H1 (cell line): ENCODE data around the gene FIZ1. TPM values are rescaled to one million over a fixed set of nuclear protein-coding genes. Genes with fewer than 3 reads are reported as not detected.
A peak's percentile ranks its signal among the peaks of the same experiment; 100 is the strongest.

Experiments used
- CTCF ChIA-PET: fragments of 300-600 bp; sonication (Branson Sonifier 250); formaldehyde crosslinking; loops from one replicate; lab custom pipeline; 2021; ENCODE audit not compliant: partially characterized antibody; lab: Charles Lee
- POLR2A ChIA-PET: fragments of 300-600 bp; sonication (Branson Sonifier 250); formaldehyde crosslinking; loops from one replicate; lab custom pipeline; 2021; ENCODE audit warnings: inconsistent platforms; ENCODE audit not compliant: partially characterized antibody; lab: Charles Lee
- DNase-seq, 2 experiments: peaks; one replicate each; pipeline versions ENCODE4 v3.0.0 to v3.0.0-alpha.2; 2010 to 2022; ENCODE audit warnings: low spot score in 2 of 2, low read depth in 1 of 2, mixed read lengths in 1 of 2
- FAIRE-seq: peaks from 2 replicates; lab custom pipeline; 2011; peaks lifted over from hg19 to GRCh38; lab: Jason Lieb, UNC
- H2AFZ ChIP-seq: 2 replicates; pipeline ENCODE4 v1.8.1; 2012; ENCODE audit warnings: low read length, inconsistent platforms
- H2AK5ac ChIP-seq: 2 replicates; pipeline ENCODE4 v1.6.1; 2013; ENCODE audit warnings: low read depth, low read length
- H2BK120ac ChIP-seq: replicated peaks from 2 replicates; pipeline ENCODE3; 2013; ENCODE audit warnings: low read depth, low read length, inconsistent platforms
- H2BK12ac ChIP-seq: 2 replicates; pipeline ENCODE4 v1.6.1; 2013; ENCODE audit warnings: low read depth, low read length
- H2BK15ac ChIP-seq: 2 replicates; pipeline ENCODE4 v1.6.1; 2013; ENCODE audit warnings: low read length
- H2BK20ac ChIP-seq: 2 replicates; pipeline ENCODE4 v1.6.1; 2013; ENCODE audit warnings: low read length
- H2BK5ac ChIP-seq: 2 replicates; pipeline ENCODE4 v1.6.1; 2013; ENCODE audit warnings: low read depth, low read length
- H3K14ac ChIP-seq: 2 replicates; pipeline ENCODE4 v1.6.1; 2013; ENCODE audit warnings: inconsistent platforms; ENCODE audit not compliant: insufficient read length
- H3K18ac ChIP-seq: 2 replicates; pipeline ENCODE4 v1.6.1; 2013; ENCODE audit warnings: low read length; ENCODE audit errors: extremely low read depth
- H3K23ac ChIP-seq: 2 replicates; pipeline ENCODE4 v1.6.1; 2013; ENCODE audit warnings: inconsistent platforms; ENCODE audit not compliant: insufficient read length
- H3K23me2 ChIP-seq: 2 replicates; pipeline ENCODE4 v1.6.1; 2013; ENCODE audit warnings: low read depth, low read length
- H3K27ac ChIP-seq: 2 replicates; pipeline ENCODE4 v1.6.1; 2011; ENCODE audit warnings: low read depth, low read length, inconsistent platforms
- H3K27me3 ChIP-seq, 4 experiments: replicated peaks in 1 of 4; 1 replicate in 1 of 4; 2 replicates in 3 of 4; pipeline versions ENCODE4 v1.6.1 to v1.8.1; 2011 to 2013; ENCODE audit warnings: low read length in 3 of 4, mild to moderate bottlenecking in 3 of 4, inconsistent platforms in 2 of 4, mixed read lengths in 2 of 4, moderate library complexity in 1 of 4; ENCODE audit not compliant: control insufficient read depth in 3 of 4, insufficient read depth in 3 of 4; ENCODE audit errors: extremely low read depth in 1 of 4
- H3K36me3 ChIP-seq, 4 experiments: 2 replicates each; pipeline versions ENCODE4 v1.6.1 to v1.8.1; 2011 to 2013; ENCODE audit warnings: mild to moderate bottlenecking in 4 of 4, low read length in 3 of 4, moderate library complexity in 2 of 4, control low read depth in 1 of 4, inconsistent platforms in 1 of 4; ENCODE audit not compliant: insufficient read depth in 4 of 4, control insufficient read depth in 2 of 4
- H3K4ac ChIP-seq: replicated peaks from 2 replicates; pipeline ENCODE3; 2013; ENCODE audit warnings: low read length, low read depth, mixed read lengths, inconsistent platforms; ENCODE audit not compliant: insufficient read length
- H3K4me1 ChIP-seq, 4 experiments: replicated peaks in 1 of 4; 1 replicate in 1 of 4; 2 replicates in 3 of 4; pipeline versions ENCODE4 v1.6.1 to v1.8.1; 2011 to 2013; ENCODE audit warnings: low read length in 3 of 4, inconsistent platforms in 2 of 4, mixed read lengths in 1 of 4; ENCODE audit not compliant: insufficient read depth in 4 of 4, control insufficient read depth in 3 of 4
- H3K4me2 ChIP-seq, 2 experiments: 2 replicates each; pipeline versions ENCODE4 v1.6.1 to v1.8.1; 2011 to 2013; ENCODE audit warnings: low read depth in 2 of 2, low read length in 2 of 2, control low read depth in 1 of 2, inconsistent platforms in 1 of 2, mild to moderate bottlenecking in 1 of 2; ENCODE audit not compliant: insufficient read depth in 1 of 2
- H3K4me3 ChIP-seq, 4 experiments: fragments of 200-600, 300-600 bp in 1 of 4; sonication (generic), shearing (Covaris generic), sonication (Bioruptor Twin) in 1 of 4; 2 replicates each; pipeline versions ENCODE4 v1.5.1 to v1.8.1; 2011 to 2016; ENCODE audit warnings: low read length in 4 of 4, low read depth in 3 of 4, control low read depth in 2 of 4, inconsistent platforms in 2 of 4, mild to moderate bottlenecking in 2 of 4, mixed read lengths in 1 of 4, moderate library complexity in 1 of 4; ENCODE audit not compliant: insufficient read depth in 2 of 4; ENCODE audit errors: extremely low read depth in 1 of 4
- H3K56ac ChIP-seq: replicated peaks from 2 replicates; pipeline ENCODE3; 2013; ENCODE audit warnings: low read depth, mild to moderate bottlenecking, mixed read lengths, low read length, inconsistent platforms; ENCODE audit not compliant: insufficient read length
- H3K79me1 ChIP-seq: 2 replicates; pipeline ENCODE4 v1.6.1; 2013; ENCODE audit warnings: low read depth, low read length, control low read depth
- H3K79me2 ChIP-seq, 2 experiments: 2 replicates each; pipeline versions ENCODE4 v1.6.1 to v1.8.1; 2012 to 2013; ENCODE audit warnings: low read length in 2 of 2, mild to moderate bottlenecking in 2 of 2, inconsistent platforms in 1 of 2; ENCODE audit not compliant: insufficient read depth in 2 of 2, control insufficient read depth in 1 of 2
- H3K9ac ChIP-seq, 4 experiments: replicated peaks in 1 of 4; 1 replicate in 1 of 4; 2 replicates in 3 of 4; pipeline versions ENCODE4 v1.6.1 to v1.8.1; 2011 to 2013; ENCODE audit warnings: low read depth in 3 of 4, low read length in 3 of 4, control low read depth in 2 of 4, mild to moderate bottlenecking in 2 of 4, moderate library complexity in 2 of 4, inconsistent platforms in 1 of 4; ENCODE audit errors: extremely low read depth in 1 of 4
- H3K9me3 ChIP-seq, 2 experiments: 2 replicates each; pipeline versions ENCODE4 v1.6.1 to v1.8.1; 2012 to 2013; ENCODE audit warnings: mild to moderate bottlenecking in 2 of 2, moderate library complexity in 2 of 2, control low read depth in 1 of 2, inconsistent platforms in 1 of 2, low read depth in 1 of 2, low read length in 1 of 2, mixed read lengths in 1 of 2; ENCODE audit not compliant: insufficient read depth in 2 of 2
- H4K20me1 ChIP-seq, 2 experiments: replicated peaks in 1 of 2; 2 replicates each; pipeline versions ENCODE3 to v1.8.1; 2011 to 2013; ENCODE audit warnings: inconsistent platforms in 2 of 2, low read length in 2 of 2, mild to moderate bottlenecking in 1 of 2; ENCODE audit not compliant: insufficient read depth in 2 of 2, control insufficient read depth in 1 of 2
- H4K5ac ChIP-seq: 2 replicates; pipeline ENCODE4 v1.6.1; 2013; ENCODE audit warnings: low read length, low read depth, mixed read lengths, inconsistent platforms; ENCODE audit not compliant: insufficient read length
- H4K8ac ChIP-seq: 2 replicates; pipeline ENCODE4 v1.8.0; 2013; ENCODE audit warnings: mild to moderate bottlenecking, moderate library complexity, low read length, inconsistent platforms; ENCODE audit not compliant: insufficient read depth; ENCODE audit errors: extremely low read depth
- H4K91ac ChIP-seq: replicated peaks from 2 replicates; pipeline ENCODE3; 2013; ENCODE audit warnings: low read length, mixed read lengths, inconsistent platforms; ENCODE audit not compliant: insufficient read length
- KDM5A ChIP-seq: fragments of 200-600 bp; IDR thresholded peaks from 2 replicates; pipeline ENCODE4 v1.7.1; 2012; ENCODE audit warnings: mild to moderate bottlenecking, low read length, inconsistent platforms, mixed read lengths
- MAFK ChIP-seq: IDR thresholded peaks from 2 replicates; pipeline ENCODE4 v1.6.1; 2012; ENCODE audit warnings: low read depth, mild to moderate bottlenecking, improper control_type of control experiment, low read length
- MAX ChIP-seq: IDR thresholded peaks from 2 replicates; pipeline ENCODE4 v1.6.1; 2012; ENCODE audit warnings: inconsistent platforms
- POU5F1 ChIP-seq: IDR thresholded peaks from 2 replicates; pipeline ENCODE4 v1.6.1; 2011; ENCODE audit warnings: low read depth, mild to moderate bottlenecking, low read length, moderate library complexity
- WGBS, 2 experiments: shearing (Covaris generic) in 1 of 2; methylation state at CpG; one replicate each; pipeline versions ENCODE4 v1.1.6 to v1.1.7; 2013 to 2015; ENCODE audit warnings: low lambda C conversion rate in 2 of 2, mixed read lengths in 2 of 2, inconsistent platforms in 1 of 2, low coverage in 1 of 2, missing lambda C conversion rate in 1 of 2; ENCODE audit not compliant: insufficient replicate concordance in 2 of 2, insufficient coverage in 1 of 2, insufficient read length in 1 of 2; ENCODE audit errors: extremely low coverage in 1 of 2, missing lambda C conversion rate in 1 of 2; 5-methylcytosine and 5-hydroxymethylcytosine counted together
- polyA plus RNA-seq, 7 experiments: library from polyadenylated mRNA; depleted of rRNA in 3 of 7; stranded (reverse) in 5 of 7; unstranded in 2 of 7; fragments of >200 nt in 5 of 7; fragments of 200-250 nt in 2 of 7; gene quantifications; 1 replicate in 5 of 7; 2 replicates in 1 of 7; 4 replicates in 1 of 7; pipeline versions ENCODE4 v1.2.1 to v1.2.3, GENCODE V29; 2011 to 2013; ENCODE audit warnings: missing spikeins in 2 of 7, mixed read lengths in 2 of 7
- total RNA-seq: library from RNA; stranded (reverse); fragmentation: NEBNext Ultra II Directional; extraction: Animal tissue kit (Norgen Biotek cat#: 25700); gene quantifications from 2 replicates; pipeline ENCODE4 v1.2.1, GENCODE V29; 2021

The FIZ1 gene
- total and polyA plus RNA-seq, 2 of the 8 experiments (the other 6 are each of a cell fraction or from before 2014, with no cell fraction given), result 9.1 to 18.5 TPM

GRCh38 chr19:55597501-55597921, 1.8 kb downstream of the FIZ1 start:
- no peak for FAIRE-seq
- Histone ChIP-seq H3K4me3 (no peak overlapping the region), H3K27ac (no peak overlapping the region)

More at GRCh38 chr19:55597501-55597921, 1.8 kb downstream of the FIZ1 start:
- ChIA-PET POLR2A (interaction anchor here (0.6 to 3.7 kb wide), 11 partner anchors 10 to 1562 kb away, joined by 3 to 42 read pairs (median 9); partner anchors contain the start of genes NAT14, UBE2S, ZNF579 and ZNF784), CTCF (interaction anchor here (2.6 to 2.7 kb wide), 2 partner anchors 9 to 35 kb away, joined by 10 to 12 read pairs; partner anchors contain the start of gene ZNF865)
- no peak overlapping the region for H3K4ac ChIP-seq
- no peak overlapping the region for H4K5ac ChIP-seq
- no peak overlapping the region for H2BK5ac ChIP-seq
- TF ChIP-seq KDM5A (no peak), POU5F1 (no peak), MAFK (no peak), MAX (no peak)
- no peak overlapping the region for H2BK20ac ChIP-seq
- H3K4me2 ChIP-seq, result peak overlapping the region in 1 of 2 experiments; percentile 72; a peak in 2 of 4 replicates
- no peak overlapping the region for H3K23ac ChIP-seq
- no peaks in the 10 kb centered on the region for H3K9me3 ChIP-seq
- 94% methylated on average over 26 of the region's 30 CpGs; no CpG with 5 or more reads in 1 of the 2 experiments for WGBS, 2 experiments
- no peak overlapping the region for H2BK12ac ChIP-seq
- H3K23me2 ChIP-seq, result peaks cover 10% of the 10 kb centered on the region; the same call in 1 of the 2 replicates
- no peak overlapping the region for H2AFZ ChIP-seq
- no peak overlapping the region for H4K8ac ChIP-seq
- H4K91ac ChIP-seq, result peak overlapping the region; percentile 57
- peaks cover 0 to 9% (median 5%) of the 10 kb centered on the region in 4 experiments; a peak in 4 of 7 replicates for H3K4me1 ChIP-seq
- no peak overlapping the region for H2BK120ac ChIP-seq
- H3K79me2 ChIP-seq, result peaks cover 0 to 3% of the 10 kb centered on the region in 2 experiments; a peak in 2 of 4 replicates
- peak overlapping the region; percentile 46; the same call in 1 of the 2 replicates for H2BK15ac ChIP-seq
- peaks cover 0 to 2% of the 10 kb centered on the region in 2 experiments for H4K20me1 ChIP-seq
- no peak for DNase-seq
- H3K14ac ChIP-seq, result no peak overlapping the region
- H2AK5ac ChIP-seq, result no peak overlapping the region
- no peak overlapping the region for H3K56ac ChIP-seq
- H3K27me3 ChIP-seq, result peaks cover 0 to 2% (median 0%) of the 10 kb centered on the region in 4 experiments; a peak in 1 of 7 replicates
- H3K79me1 ChIP-seq, result peaks cover 3% of the 10 kb centered on the region
- no peak overlapping the region for H3K18ac ChIP-seq
- H3K9ac ChIP-seq, result no peak overlapping the region
- peaks cover 0 to 10% (median 8%) of the 10 kb centered on the region in 4 experiments; a peak in 3 of 8 replicates for H3K36me3 ChIP-seq
